GM15510 (cell line): ENCODE measurements around the gene LMF2.

Experiments used
- POLR2A ChIP-seq: IDR thresholded peaks from 3 replicates; pipeline ENCODE4 v1.6.1; 2011; ENCODE audit warnings: borderline replicate concordance; ENCODE audit not compliant: insufficient read length; ENCODE audit errors: extremely low read depth

Gene LMF2

DNA sequence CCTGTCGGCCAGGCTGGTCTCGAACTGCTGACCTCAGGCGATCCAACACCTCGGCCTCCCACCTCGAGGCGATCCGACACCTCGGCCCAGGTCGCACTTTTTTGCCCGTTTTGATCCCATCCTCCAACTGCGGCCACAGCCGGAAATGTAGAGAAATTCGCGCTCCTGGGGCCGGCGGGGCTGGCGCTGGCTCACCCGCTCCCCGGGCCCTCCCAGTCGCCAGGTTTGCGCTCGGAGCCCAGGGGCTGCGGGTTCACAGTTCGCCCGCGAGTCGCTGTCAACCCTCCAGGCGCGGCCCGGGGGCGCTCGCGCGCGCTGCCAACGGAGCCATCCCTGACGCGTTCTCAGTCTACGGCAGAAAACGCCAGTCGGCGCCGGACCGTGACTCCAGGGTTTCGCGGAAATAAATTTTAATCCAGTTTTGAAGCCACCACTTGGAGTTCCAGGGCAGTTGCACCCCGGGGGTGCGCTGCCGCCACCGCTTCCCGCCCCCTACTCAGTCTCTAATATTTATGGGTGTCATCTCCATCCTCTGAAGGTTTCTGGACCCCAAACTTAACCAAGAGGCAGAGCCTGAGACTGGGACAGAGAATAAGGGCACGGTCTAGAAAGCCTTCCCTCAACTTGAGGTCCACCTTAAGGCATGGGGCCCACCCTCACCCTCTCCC, 36.7 kb upstream of the LMF2 start:
- TF ChIP-seq POLR2A: peak; percentile 50

DNA sequence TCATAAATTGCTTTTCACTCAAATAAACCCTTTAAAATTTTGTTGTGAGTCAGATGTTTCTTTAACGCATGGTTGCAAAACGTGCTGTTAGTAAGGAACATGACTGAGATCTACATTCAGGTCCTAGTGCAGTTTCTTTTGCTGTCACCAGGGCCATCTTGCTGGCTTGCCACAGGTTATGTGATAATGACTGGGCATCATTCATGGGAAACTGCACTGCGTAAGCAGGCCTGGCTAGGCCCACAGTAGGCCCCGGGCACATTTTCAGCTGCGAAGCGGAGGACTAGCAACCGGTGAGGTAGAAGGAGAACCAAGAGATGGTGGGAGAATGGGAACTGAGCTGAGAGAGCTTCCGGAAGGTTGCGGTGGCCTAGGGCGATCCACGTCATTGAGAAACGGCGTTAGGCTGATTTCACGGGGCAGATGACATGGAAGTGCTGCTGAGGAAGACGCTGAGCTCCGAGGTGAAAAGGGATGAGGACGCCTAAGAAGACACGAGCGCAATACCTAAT, 35.0 kb upstream of the LMF2 start:
- peak; percentile 60 for TF ChIP-seq POLR2A

DNA sequence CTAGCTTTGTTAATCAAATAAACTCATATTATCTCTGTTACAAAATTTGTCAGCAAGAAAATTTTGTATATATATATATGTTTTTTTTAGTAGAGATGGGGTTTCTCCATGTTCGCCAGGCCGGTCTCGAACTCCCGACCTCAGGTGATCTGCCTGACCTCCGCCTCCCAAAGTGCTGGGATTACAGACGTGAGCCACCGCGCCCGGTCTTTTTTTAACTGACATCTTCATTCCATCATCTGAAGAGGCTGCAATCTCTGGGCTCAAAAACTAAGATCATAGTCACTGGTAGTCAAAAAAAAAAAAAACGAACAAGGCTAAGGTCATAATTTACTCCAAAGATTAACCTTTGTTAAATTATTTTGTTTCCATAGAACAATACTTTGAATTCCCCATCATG, 32.9 kb upstream of the LMF2 start:
- TF ChIP-seq POLR2A: peak; percentile 0

DNA sequence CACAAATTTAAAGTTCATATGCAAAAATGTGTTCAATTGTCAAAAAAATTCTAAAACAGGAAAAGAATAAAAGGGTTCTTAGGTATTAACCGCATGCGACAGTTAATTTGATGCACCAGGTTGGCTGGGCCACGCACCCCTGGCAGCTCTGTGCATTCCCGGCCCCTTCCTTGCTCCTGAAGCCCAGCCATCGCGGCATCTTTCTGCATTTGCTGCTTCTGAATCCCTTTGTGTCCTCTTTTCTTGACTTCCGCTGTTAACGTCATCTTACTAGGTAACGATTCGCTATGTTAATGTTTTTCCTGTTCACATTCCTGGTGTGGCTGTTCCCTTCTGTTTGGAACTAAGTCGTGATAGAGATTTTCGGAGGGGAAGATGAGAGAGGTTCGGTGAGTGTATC, 30.3 kb upstream of the LMF2 start:
- TF ChIP-seq POLR2A: no peak

DNA sequence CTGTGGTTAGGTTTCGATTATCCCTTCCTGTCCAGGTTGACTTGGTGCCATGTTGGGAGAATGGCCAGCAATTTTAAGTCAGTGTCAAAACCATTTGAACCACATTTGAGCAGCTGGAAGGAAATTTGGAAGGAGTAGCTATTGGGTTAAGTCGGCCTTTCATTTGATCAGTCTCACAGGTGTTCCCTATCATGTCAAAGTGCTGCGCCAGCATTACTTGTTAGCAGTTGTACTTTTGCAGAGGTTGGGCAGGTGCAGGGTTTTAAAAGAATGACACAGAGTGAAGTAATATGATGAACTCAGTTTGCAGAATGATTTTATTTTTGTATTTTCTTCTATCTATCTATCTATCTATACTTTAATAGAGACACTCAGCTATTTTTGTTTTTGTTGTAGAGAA, 28.7 kb upstream of the LMF2 start:
- no peak for TF ChIP-seq POLR2A

DNA sequence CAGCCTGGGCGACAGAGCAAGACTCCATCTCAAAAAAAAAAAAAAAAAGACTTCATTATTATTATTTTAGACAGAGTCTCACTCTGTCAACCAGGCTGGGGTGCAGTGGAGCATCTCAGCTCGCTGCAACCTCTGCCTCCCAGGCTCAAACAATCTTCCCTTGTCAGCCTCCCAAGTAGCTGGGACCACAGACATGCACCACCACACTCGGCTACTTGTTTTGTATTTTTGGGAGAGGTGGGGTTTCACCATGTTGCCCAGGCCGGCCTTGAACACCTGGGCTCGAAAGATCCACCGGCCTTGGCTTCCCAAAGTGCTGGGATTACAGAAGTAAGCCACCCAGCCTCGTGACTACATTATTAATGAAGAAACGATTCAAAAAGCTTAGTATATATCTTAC, 27.6 kb upstream of the LMF2 start:
- no peak for TF ChIP-seq POLR2A

DNA sequence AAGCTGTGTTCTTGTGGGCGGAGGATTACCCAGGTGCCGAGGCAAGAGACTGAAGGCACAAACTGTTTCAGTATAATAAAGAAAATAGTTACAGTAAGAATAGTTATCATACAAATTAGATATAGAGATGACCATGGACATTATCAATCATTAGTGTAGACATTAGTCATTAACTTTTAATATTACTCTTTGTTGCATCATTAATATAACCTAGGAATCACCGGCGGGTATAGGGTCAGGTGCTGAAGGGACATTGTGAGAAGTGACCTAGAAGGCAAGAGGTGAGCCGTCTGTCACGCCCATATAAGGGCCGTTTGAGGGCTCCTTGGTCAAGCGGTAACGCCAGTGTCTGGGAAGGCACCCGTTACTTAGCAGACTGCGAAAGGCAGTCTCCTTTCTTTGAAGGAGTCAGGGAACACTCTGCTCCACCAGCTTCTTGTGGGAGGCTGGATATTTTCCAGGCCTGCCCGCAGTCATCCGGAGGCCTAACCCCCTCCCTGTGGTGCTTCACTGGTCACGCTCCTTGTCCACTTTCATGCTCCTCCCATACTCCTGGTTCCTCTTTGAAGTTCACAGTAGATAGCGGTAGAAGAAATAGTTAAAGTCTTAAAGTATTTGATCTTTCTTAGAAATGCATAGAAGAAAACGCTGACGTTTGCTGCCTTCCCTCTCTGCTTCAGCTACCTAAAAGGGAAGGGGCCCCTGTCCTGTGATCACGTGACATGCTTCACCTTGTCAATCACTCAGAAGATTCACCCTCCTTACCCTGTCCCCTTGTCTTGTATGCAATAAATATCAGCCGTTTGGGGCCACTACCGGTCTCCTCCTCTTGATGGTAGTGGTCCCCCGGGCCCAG, 26.6 kb upstream of the LMF2 start:
- peak; percentile 31 for TF ChIP-seq POLR2A

DNA sequence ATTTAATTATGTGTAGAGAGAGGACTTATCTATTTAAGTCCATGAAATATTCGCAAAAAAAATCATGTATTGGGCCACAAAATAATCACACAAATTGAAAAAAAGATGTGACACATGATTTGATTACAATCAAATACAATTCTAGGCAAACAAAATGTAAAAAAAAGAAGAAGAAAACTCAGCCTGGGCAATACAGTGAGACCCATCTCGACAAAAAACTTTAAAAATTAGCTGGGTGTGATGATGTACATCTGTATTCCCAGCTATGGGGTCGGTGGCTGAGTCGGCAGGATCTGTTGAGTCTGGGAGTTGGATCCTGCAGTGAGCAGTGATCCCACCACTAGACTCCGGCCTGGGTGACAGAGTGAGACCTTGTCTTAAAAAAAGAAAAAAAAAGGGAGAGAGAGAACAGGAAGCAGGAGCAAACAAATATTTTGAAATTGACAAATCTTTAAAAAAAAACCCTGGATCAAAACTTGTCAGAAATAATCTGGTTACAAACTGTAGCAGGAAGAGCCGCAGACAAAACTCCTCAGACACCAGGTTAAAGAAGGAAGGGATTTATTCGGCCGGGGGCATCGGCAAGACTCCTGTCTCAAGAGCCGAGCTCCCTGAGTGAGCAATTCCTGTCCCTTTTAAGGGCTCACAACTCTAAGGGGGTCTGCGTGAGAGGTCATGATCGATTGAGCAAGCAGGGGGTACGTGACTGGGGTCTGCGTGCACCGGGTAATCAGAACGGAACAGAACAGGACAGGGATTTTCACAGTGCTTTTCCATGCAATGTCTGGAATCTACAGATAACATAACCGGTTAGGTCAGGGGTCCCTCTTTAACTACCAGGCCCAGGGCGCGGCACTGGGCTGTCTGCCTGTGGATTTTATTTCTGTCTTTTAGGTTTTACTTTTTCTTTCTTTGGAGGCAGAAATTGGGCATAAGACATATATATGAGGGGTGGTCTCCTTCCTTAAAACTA, 25.6 kb upstream of the LMF2 start:
- no peak for TF ChIP-seq POLR2A

DNA sequence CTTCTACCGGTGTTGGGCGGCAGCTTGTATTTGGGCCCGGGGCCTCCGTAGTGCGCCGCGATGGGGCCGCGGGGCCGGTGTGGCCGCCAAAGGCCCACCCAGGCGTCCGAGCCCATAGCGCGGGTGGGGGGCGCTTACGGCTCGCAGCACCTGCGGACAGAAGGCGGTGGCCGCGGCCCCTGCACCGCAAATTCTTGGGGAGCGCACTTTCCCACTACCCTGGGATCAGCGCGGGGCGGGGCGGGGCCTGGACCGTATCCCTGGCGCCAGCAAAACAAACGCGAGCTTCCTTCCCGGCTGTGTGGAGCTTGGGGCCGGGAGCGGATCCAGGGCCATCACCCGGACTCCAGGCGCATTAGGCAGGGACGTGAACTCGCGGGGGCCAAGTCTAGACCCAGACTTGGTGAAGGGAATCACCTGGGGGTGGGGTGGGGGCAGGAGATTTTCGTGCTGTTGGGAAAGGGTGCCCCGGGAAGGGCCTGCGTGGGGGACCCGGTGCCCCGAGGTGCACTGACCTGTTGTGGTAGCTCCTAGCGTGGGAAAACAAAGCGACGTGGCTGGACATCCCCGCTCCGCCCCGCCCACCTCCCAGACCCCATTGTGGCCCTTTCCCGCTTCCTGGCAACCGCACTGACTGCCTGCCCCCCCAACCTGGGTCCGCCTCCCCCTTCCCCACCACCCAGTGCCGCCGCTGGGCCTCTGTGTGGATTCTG, 24.6 kb upstream of the LMF2 start:
- TF ChIP-seq POLR2A: peak; percentile 55

DNA sequence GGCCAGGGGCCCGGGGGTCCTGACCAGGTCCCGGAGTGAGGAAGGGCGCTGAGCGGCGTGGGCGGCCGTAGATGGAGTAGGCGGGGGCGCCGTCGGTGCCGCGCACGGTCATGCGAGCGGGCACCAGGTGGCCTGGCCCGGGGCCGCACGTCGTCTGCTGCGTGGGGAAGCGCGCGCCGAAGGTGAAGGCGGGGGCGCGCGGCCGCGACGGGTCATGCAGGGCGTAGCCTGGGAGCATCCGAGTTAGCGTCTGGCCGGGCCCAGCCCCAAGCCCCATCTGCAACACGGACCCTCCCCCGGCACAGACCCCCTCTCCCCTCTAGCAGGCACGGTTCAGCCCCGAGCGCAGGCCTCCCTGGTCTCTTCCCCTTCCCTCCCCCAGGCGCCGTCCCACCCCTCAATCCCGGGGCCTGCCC, 24.1 kb upstream of the LMF2 start:
- TF ChIP-seq POLR2A: peak; percentile 80

DNA sequence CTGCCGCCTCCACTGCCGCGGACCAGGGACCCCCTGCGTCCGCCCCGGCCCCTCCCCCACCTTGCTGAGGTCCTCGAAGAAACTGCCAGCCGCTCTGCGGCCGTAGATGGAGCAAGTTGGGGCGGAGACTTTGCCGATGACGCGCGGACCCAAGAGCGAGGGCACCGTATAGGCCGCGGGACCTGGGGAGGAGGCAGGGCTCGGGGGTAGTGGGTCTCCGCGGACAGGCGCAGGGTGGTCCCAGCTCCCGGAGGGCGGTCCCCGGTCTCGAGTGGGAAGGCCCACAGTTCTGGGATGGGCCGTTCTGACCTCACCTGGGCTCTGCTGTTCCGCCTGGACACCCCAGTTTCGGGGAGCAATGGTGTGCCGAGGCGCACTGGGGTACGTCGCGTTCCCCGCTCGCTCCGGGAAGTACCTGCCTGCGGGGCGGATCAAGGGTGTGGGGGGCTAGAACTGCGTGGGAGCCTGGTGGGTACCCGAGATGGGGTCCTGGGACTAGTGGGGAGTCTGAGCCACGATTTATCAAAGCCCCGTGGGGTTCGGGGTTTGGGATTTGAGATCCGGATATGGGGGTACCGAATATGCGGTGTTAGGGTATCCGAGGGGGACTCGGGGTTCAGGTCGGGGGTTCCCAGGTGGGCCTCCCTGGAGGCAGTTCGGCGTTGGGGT, 23.5 kb upstream of the LMF2 start:
- peak; percentile 79 for TF ChIP-seq POLR2A

DNA sequence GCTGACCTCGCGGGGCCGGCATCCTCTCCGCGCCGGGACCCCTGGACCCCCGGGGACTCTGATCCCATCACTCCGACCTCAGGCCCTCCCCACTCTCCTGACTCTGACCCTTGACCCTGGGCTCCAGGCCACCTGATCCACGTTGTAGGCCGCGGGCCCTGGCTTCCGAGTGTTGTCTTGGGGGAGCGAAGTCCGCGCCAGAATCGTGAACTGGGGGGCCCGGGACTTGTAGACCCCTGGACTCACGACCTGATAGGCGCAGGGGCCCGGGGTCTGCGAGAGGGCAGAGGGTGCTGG, 23.0 kb upstream of the LMF2 start:
- TF ChIP-seq POLR2A: no peak

DNA sequence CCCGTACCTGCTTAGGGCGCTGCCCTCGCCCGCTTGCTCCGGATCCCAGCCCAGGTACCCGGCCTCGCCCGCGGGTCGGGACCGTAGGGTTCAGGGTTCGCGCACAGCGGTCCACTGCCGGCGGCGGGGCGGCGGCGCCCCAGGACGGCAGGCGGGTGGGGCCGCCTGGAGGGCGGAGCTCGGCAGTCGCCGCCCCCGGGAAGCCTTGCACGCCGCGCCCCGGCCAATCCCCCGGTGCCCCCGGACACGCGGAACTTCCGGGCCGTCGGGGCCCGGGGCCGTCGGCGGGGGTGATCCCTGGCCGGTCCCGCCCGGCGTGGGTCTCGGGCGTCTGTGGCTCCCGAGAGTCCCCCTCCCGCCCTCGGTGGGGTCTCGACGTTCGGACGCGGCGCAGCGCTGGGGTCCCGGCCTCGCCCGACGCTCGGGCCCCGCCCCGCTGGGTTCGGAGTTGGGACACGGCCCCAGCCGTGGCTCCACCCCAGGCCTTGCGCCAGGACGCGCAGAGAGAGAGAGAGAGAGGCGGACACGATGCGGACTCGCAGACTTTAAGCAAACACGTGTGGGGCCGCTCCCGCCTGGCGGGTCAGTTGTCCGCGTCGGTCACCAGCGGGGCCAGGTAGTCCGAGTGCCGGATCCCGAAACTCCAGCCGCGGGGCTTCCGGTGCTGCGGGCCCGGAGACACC, 22.5 kb upstream of the LMF2 start, which contains the start of gene TYMP:
Gene TYMP, minus strand, starts transcription at position 116 of the 683 bp plus-strand sequence. CDS start 303 bp downstream, outside the sequence.
- peak; percentile 75 for TF ChIP-seq POLR2A
